Gastroesophageal sphincter (tissue), 3 donors: ENCODE data around the gene WDR5.

Experiments used
- CTCF ChIP-seq, 4 experiments: fragments of 200-600 bp in 2 of 4; fragments of 450-650 bp in 2 of 4; sonication (generic) in 1 of 4; IDR thresholded peaks; one replicate each; pipeline ENCODE4 v1.5.1; 2017 to 2019; ENCODE audit warnings: antibody characterized with exemption in 4 of 4, mild to moderate bottlenecking in 2 of 4, moderate library complexity in 2 of 4
- POLR2A ChIP-seq, 2 donors: fragments of 450-650 bp; IDR thresholded peaks; one replicate each; pipeline ENCODE4 v1.6.1; 2017; ENCODE audit warnings: antibody characterized with exemption in 2 of 2, mild to moderate bottlenecking in 2 of 2, moderate library complexity in 1 of 2
- POLR2AphosphoS5 ChIP-seq: sonication (generic); formaldehyde crosslinking; IDR thresholded peaks from one replicate; pipeline ENCODE4 v1.6.1; 2017; ENCODE audit warnings: antibody characterized with exemption

- TF ChIP-seq POLR2AphosphoS5, result no peak
- no peak for TF ChIP-seq CTCF (IDR thresholded peaks at IDR 0.05)
- no peak for TF ChIP-seq POLR2A (IDR thresholded peaks at IDR 0.05)
Measured at GRCh38 chr9:134125413-134126095, 10.3 kb upstream of the WDR5 start.
